ENCODE results near the gene MYO1H.

The MYO1H gene

GRCh38 chr12:109494348-109494881, 146.7 kb downstream of the MYO1H start:
- DNase-seq (ENCODE audit: low read depth), result no peak

- no peak for DNase-seq (ENCODE audit: low read depth)
These were observed 147.3 kb downstream of the MYO1H start for GRCh38 chr12:109495012-109495411.

- DNase-seq (ENCODE audit: low read depth), result no peak
These were observed 148.6 kb downstream of the MYO1H start for GRCh38 chr12:109496306-109496705.

GRCh38 chr12:109497675-109498074, 150.0 kb downstream of the MYO1H start:
- DNase-seq (ENCODE audit: low read depth), result no peak
